Esophagus muscularis mucosa (tissue), 3 donors: ENCODE measurements around the gene CD164.
"Not testable (repeated sequence)": the region's sequence is repeated elsewhere in the genome, so short reads cannot be mapped to it uniquely, and the experiment has no call there.

ENCODE experiments used
- CTCF ChIP-seq, 3 experiments: fragments of 200-600 bp in 2 of 3; fragments of 450-650 bp in 1 of 3; sonication (generic) in 2 of 3; IDR thresholded peaks; one replicate each; pipeline ENCODE4 v1.5.1; 2017 to 2019; ENCODE audit warnings: antibody characterized with exemption in 3 of 3, mild to moderate bottlenecking in 2 of 3, moderate library complexity in 1 of 3
- POLR2A ChIP-seq: fragments of 450-650 bp; IDR thresholded peaks from one replicate; pipeline ENCODE4 v1.6.1; 2017; ENCODE audit warnings: antibody characterized with exemption, moderate library complexity, mild to moderate bottlenecking, low read depth
- POLR2AphosphoS5 ChIP-seq, 2 donors: sonication (generic); formaldehyde crosslinking; IDR thresholded peaks; one replicate each; pipeline ENCODE4 v1.6.1; 2017; ENCODE audit warnings: antibody characterized with exemption in 2 of 2

DNA sequence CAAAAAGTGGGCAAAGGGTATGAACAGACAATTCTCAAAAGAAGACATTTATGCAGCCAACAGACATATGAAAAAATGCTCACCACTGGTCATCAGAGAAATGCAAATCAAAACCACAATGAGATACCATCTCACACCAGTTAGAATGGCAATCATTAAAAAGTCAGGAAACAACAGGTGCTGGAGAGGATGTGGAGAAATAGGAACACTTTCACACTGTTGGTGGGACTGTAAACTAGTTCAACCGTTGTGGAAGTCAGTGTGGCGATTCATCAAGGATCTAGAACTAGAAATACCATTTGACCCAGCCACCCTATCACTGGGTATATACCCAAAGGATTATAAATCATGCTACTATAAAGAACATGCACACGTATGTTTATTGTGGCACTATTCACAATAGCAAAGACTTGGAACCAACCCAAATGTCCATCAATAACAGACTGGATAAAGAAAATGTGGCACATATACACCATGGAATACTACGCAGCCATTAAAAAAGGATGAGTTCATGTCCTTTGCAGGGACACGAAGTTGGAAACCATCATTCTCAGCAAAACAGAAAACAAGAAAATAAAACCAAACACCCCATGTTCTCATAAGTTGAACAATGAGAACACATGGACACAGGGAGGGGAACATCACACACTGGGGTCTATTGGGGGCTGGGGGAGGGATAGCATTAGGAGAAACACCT is 17.7 kb downstream of the CD164 start:
- TF ChIP-seq CTCF (IDR thresholded peaks at IDR 0.05); POLR2A; POLR2AphosphoS5 (IDR thresholded peaks at IDR 0.05): not testable (repeated sequence)
